GM18507 (cell line): ENCODE measurements around the gene RHOXF1.
"Not testable (repeated sequence)": the region's sequence is repeated elsewhere in the genome, so short reads cannot be mapped to it uniquely, and the experiment has no call there.

Experiments used
- DNase-seq: peaks from one replicate; pipeline ENCODE4 v3.0.0; 2011; ENCODE audit warnings: low read depth; ENCODE audit not compliant: insufficient read length; ENCODE audit errors: extremely low spot score
- FAIRE-seq: peaks from 2 replicates; lab custom pipeline; 2011; peaks lifted over from hg19 to GRCh38; lab: Jason Lieb, UNC

RHOXF1 gene

DNA sequence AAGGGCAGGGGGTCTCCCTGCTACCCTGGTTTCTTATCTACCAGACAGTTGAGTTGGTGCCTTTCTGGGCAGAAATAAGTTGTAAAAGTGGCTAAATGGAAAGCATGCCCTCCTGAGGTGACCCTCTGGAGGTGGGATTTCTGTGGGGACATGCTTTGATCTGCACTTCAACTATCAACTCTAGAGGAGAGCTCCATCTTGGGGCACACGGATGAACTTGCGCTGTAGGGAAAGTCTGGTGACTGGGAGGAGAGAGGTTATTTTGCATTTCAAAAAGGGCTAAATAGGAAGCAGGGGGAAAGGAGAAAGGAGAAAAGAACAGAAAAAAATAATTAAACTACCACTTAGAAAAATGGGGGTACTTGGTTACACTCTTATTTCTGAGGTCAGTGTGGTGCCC, 25.5 kb downstream of the RHOXF1 start:
- FAIRE-seq: no peak

DNA sequence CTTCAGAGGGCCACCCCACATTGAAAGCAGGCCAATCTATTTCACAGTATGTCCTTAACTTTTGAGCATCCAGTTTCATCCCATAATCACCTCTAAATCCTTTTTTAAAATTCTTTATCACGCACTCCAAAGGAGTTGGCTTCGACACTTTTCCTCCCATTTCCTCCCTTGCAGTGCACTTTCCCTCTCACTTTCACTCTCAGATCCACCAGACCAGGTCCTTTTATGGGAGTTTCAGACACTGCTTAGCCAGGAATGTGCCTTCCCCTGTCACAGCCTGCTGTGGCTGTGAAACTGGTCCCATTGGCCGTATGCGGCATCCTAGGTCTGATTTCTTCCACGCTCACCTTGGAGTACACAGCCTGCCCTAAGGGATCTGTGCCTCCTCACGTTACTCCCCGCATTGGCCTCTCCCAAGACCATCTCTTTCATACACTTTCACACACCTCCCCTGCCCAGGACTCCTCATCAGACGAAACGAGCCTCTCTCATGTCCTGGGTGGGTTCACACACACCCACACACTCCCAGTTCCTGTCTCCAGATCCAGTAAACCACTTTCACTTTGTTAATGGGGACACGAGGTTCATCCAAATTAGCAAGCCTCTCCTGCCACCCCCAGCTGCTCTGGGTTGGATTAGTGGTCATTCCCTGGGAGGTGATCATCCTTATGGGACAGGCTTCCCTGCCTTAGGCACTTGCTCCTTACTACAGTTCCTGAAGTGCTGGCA, 28.3 kb downstream of the RHOXF1 start:
- FAIRE-seq: no peak

More for the DNA sequence above, 25.5 kb downstream of the RHOXF1 start:
- no peak for DNase-seq

DNA sequence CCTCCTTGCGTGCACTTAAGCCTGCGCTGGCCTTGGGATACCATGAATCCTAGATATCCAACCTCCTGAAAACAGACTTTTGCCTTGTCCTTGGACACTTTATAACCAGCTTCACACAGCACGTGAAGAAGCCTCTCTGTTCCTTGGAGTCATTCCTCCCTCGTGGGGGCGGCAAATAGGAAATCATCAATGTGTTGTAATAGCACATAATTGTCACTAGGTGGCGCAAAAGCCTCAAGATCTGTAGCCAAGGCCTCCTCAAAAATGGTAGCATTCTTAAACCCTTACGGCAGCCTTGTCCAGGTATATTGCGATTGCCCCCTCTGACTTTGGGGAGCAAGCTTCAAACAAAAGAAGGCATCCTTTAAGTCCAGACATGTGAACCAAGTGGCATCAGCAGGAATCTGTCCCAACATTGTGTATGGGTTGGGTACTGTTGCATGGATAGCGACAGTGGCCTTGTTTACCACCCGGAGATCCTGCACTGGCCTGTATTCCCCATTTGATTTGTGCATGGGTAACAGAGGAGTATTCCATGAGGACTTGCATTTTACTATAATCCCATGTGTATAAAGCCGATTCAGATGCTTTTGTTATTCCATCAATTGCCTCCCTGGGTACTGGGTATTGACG, 30.0 kb downstream of the RHOXF1 start:
- peak; percentile 86 for FAIRE-seq
- DNase-seq: not testable (repeated sequence)

More for the DNA sequence above, 28.3 kb downstream of the RHOXF1 start:
- DNase-seq: no peak

DNA sequence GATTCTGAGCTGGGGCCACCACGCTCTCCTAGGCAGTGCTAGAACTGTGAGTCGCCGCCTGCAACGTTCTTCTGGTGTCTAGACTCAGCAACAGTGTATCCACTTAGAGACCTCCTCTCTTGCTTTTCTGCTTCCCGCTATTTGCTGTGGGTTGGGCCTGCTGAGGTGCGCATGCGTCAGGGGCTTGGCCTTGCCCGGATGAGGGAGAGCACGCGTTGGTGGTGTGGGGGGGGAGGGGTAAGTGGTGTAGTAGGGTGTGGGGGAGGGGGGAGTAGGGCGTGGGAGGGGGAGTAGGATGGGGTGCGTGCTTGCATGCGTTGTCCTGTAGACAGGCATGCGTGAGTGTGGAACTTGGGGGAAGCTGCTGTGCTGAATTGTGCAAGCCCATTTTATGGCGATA, 38.1 kb downstream of the RHOXF1 start, which contains the start of gene RHOXF2B:
TSS of gene RHOXF2B (minus strand) at position 101 of the 400 bp plus-strand sequence. CDS start 138 bp downstream, outside the sequence.
- not testable (repeated sequence) for DNase-seq, FAIRE-seq

DNA sequence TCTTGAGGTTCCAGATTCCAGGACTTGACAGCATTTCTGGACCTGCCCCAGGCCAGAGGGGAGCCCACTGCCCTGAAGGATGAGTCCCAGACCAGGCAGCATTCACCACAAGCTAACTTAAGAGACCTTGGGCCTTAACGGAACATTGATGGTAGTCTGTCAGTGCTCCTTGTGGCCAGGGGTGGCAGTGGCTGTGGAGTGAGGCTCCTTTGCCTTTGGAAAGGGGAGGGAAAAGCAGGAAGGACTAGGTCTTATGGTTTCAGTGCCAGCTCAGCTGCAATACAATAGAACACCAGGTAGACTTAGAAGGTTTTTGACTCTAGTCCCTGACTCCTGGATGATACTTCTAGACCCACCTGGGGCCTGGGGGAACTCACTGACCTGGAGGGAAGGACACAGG, 49.5 kb downstream of the RHOXF1 start:
- DNase-seq, FAIRE-seq: not testable (repeated sequence)
